ENCODE measurements around the gene PAK6. TPM values are rescaled to one million over a fixed set of nuclear protein-coding genes. Genes with fewer than 3 reads are reported as not detected.

Gene PAK6
- polyA plus RNA-seq, 1 of the 3 experiments (the other 2 are of a cell fraction), result 0.07 TPM

- H3K9me2 ChIP-seq, result no peaks in the 10 kb centered on the region
- no peaks in the 10 kb centered on the region for H3K9me3 ChIP-seq
- H2AFZ ChIP-seq (ENCODE audit: low read depth), result no peak overlapping the region
- H3K4me3 ChIP-seq (ENCODE audit: low read depth in 2 of 2, low read length in 1 of 2), result no peak overlapping the region
- H3K27me3 ChIP-seq (ENCODE audit: insufficient read depth), result no peaks in the 10 kb centered on the region; the same call in 1 of the 2 replicates
- H3K4me2 ChIP-seq, result no peak overlapping the region
- no peaks in the 10 kb centered on the region for H4K20me1 ChIP-seq (ENCODE audit: insufficient read depth)
- no peak overlapping the region for H3K9ac ChIP-seq
- peaks cover 0 to 30% of the 10 kb centered on the region in 2 experiments; a peak in 2 of 4 replicates for H3K4me1 ChIP-seq (ENCODE audit: control insufficient read depth in 1 of 2, insufficient read depth in 2 of 2, low read depth in 1 of 2, low read length in 1 of 2)
- no peaks in the 10 kb centered on the region for H3K79me2 ChIP-seq (ENCODE audit: insufficient read depth)
- ChIA-PET CTCF (interaction anchor here (0.9 to 66.3 kb wide), 8 partner anchors 8 to 118 kb away, joined by 3 to 2194 read pairs (median 17); partner anchors contain the start of genes ANKRD63, CCDC9B, DISP2 and INAFM2), POLR2A (no interaction called here)
- no peaks in the 10 kb centered on the region for H3F3A ChIP-seq (replicated peaks; ENCODE audit: insufficient read depth)
- H3K27ac ChIP-seq (ENCODE audit: low read depth in 2 of 2, low read length in 1 of 2), result no peak overlapping the region
- no peaks in the 10 kb centered on the region for H3K36me3 ChIP-seq (replicated peaks in 1 of 2; ENCODE audit: control insufficient read depth in 1 of 2, insufficient read depth in 2 of 2, low read length in 1 of 2)
- TF ChIP-seq FOSL2 (IDR thresholded peaks at IDR 0.05; ENCODE audit: borderline replicate concordance, low read depth) (no peak), MEF2A (IDR thresholded peaks at IDR 0.05; ENCODE audit: borderline replicate concordance, low read depth) (no peak), NRF1 (IDR thresholded peaks at IDR 0.05; ENCODE audit: low read depth, low read length) (no peak), RCOR1 (IDR thresholded peaks at IDR 0.05; ENCODE audit: low read length) (no peak), USF2 (IDR thresholded peaks at IDR 0.05; ENCODE audit: borderline replicate concordance, low read depth, low read length) (no peak)
- TF ChIP-seq, protein P1, sequence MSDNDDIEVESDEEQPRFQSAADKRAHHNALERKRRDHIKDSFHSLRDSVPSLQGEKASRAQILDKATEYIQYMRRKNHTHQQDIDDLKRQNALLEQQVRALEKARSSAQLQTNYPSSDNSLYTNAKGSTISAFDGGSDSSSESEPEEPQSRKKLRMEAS (IDR thresholded peaks at IDR 0.05; ENCODE audit: low read depth), result no peak
- WGBS (ENCODE audit: low lambda C conversion rate), result 18% methylated on average over 1 of the region's 2 CpGs
- no peak for DNase-seq
Measured at GRCh38 chr15:40303576-40303975, 64.7 kb downstream of the PAK6 start.

- H4K20me1 ChIP-seq (ENCODE audit: insufficient read depth), result no peaks in the 10 kb centered on the region
- CTCF ChIA-PET, result interaction anchor here (1.0 to 66.3 kb wide), 4 partner anchors 14 to 36 kb away, joined by 3 to 2194 read pairs (median 423); partner anchors contain the start of genes ANKRD63, CCDC9B, DISP2 and INAFM2
- no peak overlapping the region for H3K4me2 ChIP-seq
- H2AFZ ChIP-seq (ENCODE audit: low read depth), result no peak overlapping the region
- TF ChIP-seq TAF1 (IDR thresholded peaks at IDR 0.05; ENCODE audit: borderline replicate concordance, low read depth, low read length), result no peak
- TF ChIP-seq NRF1 (IDR thresholded peaks at IDR 0.05; ENCODE audit: low read depth, low read length), result no peak
- TF ChIP-seq USF1 (IDR thresholded peaks at IDR 0.05; ENCODE audit: borderline replicate concordance, low read depth), result no peak
- TF ChIP-seq POLR2AphosphoS5 (IDR thresholded peaks at IDR 0.05; ENCODE audit: low read depth, low read length), result no peak
- TF ChIP-seq YY1 (IDR thresholded peaks at IDR 0.05; ENCODE audit: low read depth), result no peak
- TF ChIP-seq GATA2 (CRISPR knock-in tag; IDR thresholded peaks at IDR 0.05), result no peak
- TF ChIP-seq CHD2 (IDR thresholded peaks at IDR 0.05; ENCODE audit: low read length, partially characterized antibody), result no peak
- no peak for TF ChIP-seq SMC3 (IDR thresholded peaks at IDR 0.05; ENCODE audit: low read depth, low read length)
- no peak for TF ChIP-seq EP300 (IDR thresholded peaks at IDR 0.05; ENCODE audit: borderline replicate concordance in 1 of 2, low read depth in 1 of 2, low read length in 1 of 2)
- TF ChIP-seq, protein P1 (IDR thresholded peaks at IDR 0.05; ENCODE audit: low read depth), result no peak
- no peak for TF ChIP-seq FOXM1 (IDR thresholded peaks at IDR 0.05; ENCODE audit: low read depth)
- TF ChIP-seq MEF2A (IDR thresholded peaks at IDR 0.05; ENCODE audit: borderline replicate concordance, low read depth), result no peak
- TF ChIP-seq FOSL2 (IDR thresholded peaks at IDR 0.05; ENCODE audit: borderline replicate concordance, low read depth), result no peak
- peaks cover 0 to 30% of the 10 kb centered on the region in 2 experiments; a peak in 2 of 4 replicates for H3K4me1 ChIP-seq (ENCODE audit: control insufficient read depth in 1 of 2, insufficient read depth in 2 of 2, low read depth in 1 of 2, low read length in 1 of 2)
- H3K36me3 ChIP-seq (replicated peaks in 1 of 2; ENCODE audit: control insufficient read depth in 1 of 2, insufficient read depth in 2 of 2, low read length in 1 of 2), result no peaks in the 10 kb centered on the region
- H3K79me2 ChIP-seq (ENCODE audit: insufficient read depth), result no peaks in the 10 kb centered on the region
- no peak overlapping the region for H3K9ac ChIP-seq
- H3K4me3 ChIP-seq (ENCODE audit: low read depth in 2 of 2, low read length in 1 of 2), result no peak overlapping the region
- 59% methylated on average over 4 of the region's 4 CpGs for WGBS (ENCODE audit: low lambda C conversion rate)
- no peaks in the 10 kb centered on the region for H3K9me3 ChIP-seq
- POLR2A ChIA-PET, result no interaction called here
- H3K27me3 ChIP-seq (ENCODE audit: insufficient read depth), result no peaks in the 10 kb centered on the region; the same call in 1 of the 2 replicates
- no peaks in the 10 kb centered on the region for H3F3A ChIP-seq (replicated peaks; ENCODE audit: insufficient read depth)
- no peaks in the 10 kb centered on the region for H3K9me2 ChIP-seq
- DNase-seq, result no peak
- H3K27ac ChIP-seq (ENCODE audit: low read depth in 2 of 2, low read length in 1 of 2), result no peak overlapping the region
Measured at GRCh38 chr15:40305281-40305680, 66.4 kb downstream of the PAK6 start.
